Measurements from ENCODE around the gene C2orf76.

- TF ChIP-seq, protein P1, sequence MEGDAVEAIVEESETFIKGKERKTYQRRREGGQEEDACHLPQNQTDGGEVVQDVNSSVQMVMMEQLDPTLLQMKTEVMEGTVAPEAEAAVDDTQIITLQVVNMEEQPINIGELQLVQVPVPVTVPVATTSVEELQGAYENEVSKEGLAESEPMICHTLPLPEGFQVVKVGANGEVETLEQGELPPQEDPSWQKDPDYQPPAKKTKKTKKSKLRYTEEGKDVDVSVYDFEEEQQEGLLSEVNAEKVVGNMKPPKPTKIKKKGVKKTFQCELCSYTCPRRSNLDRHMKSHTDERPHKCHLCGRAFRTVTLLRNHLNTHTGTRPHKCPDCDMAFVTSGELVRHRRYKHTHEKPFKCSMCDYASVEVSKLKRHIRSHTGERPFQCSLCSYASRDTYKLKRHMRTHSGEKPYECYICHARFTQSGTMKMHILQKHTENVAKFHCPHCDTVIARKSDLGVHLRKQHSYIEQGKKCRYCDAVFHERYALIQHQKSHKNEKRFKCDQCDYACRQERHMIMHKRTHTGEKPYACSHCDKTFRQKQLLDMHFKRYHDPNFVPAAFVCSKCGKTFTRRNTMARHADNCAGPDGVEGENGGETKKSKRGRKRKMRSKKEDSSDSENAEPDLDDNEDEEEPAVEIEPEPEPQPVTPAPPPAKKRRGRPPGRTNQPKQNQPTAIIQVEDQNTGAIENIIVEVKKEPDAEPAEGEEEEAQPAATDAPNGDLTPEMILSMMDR (conservative IDR thresholded peaks at IDR 0.05; ENCODE audit: low read depth, low read length) = no peak
- TF ChIP-seq EZH2 (IDR thresholded peaks at IDR 0.05; ENCODE audit: low read length, unreplicated experiment) = no peak
- no peak for TF ChIP-seq EZH2phosphoT487 (IDR thresholded peaks at IDR 0.05; ENCODE audit: borderline replicate concordance, low read length)
Measured at GRCh38 chr2:119301413-119301812, 65.2 kb downstream of the C2orf76 start.

All from PC-3 (cell line).